IPS-11a (cell line): ENCODE data around the gene ARID1A.
"Not testable (repeated sequence)": the region's sequence is repeated elsewhere in the genome, so short reads cannot be mapped to it uniquely, and the experiment has no call there.

Experiments used
- H3K4me3 ChIP-seq: one replicate; pipeline ENCODE4 v1.5.1; 2013; ENCODE audit warnings: low read depth, low read length, control low read depth

ARID1A gene

DNA sequence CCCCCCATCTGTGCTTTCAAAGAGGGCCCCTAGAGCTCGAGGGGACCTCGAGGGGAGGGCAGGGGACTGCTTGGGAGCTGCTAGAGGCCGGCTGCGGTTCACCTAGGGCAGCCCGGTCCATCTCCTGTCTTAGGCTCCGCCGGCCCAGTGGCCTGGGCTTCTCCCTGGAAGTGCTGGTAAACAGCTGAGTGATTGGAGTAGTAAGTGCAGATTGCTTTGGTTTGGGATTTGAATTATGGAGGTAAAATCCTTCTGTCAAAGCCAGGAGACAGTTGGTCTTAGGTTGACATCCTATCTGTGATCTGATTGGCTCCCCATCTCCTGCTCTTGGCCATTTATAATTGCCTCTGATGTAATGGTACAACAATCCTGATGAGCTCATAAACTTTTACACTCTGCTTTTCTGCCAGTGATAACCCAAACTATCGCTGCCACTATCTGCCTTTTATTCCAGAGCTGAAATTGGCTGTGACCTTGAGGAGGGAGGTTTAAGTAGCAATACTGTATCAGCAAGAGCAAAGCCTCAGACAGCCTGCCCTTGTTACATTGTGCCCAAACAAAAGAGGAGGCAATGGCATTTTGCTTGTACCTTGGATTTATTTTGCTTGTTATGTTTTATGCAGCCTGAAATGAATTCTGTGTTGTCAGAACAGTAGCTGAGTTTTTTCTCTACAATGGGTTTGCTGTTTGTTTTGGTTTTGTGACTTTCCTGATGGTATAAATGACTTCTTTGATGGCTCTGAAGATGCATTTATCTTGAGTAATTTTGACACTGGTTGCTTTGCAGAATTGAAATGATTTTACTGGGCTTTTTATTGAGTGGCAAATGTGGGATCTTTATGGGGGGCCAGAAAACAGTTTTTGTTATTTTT is 2.4 kb downstream of the ARID1A start:
- peak overlapping the region; percentile 67 for H3K4me3 ChIP-seq

DNA sequence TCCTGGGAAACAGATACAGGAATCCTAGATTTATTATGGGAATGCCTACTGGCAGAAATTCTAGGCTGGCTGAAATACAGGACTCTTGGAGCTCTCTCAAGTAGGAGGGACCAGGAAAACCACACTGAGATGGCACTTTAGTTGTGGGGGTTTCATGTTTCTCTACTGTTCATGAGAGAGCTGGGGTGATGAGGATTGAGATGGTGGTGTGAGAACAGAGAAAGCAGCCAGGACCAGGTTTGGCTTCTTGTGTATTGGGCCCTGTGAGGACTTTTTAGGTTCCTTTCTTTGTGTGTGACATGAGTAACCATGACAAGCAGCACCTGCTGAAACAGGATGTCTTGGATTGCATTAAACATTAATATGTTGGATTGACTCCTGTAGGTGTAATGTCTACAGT is 4.9 kb downstream of the ARID1A start:
- no peak overlapping the region for H3K4me3 ChIP-seq

DNA sequence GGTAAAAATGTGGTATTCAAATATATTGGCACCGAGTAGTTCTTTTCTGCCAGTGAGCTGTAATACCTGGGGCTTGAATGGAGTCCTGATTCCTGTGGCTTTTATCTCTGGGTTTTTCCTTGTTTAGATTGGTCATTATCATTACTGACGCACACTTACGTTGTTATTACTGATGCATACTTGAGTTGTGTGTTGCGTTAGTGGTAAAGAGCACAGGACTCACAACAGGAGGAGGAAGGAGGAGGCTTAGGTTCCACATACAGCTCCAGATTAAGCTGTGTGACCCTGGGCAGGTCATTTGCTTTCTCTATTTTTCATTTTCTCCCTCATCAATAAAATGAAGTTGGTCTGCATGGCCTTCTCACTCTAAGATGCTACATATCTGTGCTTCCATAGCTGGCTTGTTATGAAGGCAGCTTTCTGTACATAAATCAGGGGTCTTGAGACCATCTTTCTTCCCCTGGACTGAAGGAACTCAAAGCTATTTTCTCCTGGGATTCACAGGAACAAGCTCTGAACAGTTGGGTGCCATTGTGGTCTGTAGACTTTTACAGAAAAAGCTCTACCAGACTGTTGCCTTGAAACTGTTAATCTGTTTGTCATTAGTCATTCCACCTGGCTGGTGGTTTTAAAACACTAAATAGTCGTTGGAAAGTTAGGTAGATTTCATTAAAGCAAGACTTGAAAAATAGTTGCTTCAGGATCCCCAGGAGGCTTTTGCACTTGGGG is 5.6 kb downstream of the ARID1A start:
- no peak overlapping the region for H3K4me3 ChIP-seq

DNA sequence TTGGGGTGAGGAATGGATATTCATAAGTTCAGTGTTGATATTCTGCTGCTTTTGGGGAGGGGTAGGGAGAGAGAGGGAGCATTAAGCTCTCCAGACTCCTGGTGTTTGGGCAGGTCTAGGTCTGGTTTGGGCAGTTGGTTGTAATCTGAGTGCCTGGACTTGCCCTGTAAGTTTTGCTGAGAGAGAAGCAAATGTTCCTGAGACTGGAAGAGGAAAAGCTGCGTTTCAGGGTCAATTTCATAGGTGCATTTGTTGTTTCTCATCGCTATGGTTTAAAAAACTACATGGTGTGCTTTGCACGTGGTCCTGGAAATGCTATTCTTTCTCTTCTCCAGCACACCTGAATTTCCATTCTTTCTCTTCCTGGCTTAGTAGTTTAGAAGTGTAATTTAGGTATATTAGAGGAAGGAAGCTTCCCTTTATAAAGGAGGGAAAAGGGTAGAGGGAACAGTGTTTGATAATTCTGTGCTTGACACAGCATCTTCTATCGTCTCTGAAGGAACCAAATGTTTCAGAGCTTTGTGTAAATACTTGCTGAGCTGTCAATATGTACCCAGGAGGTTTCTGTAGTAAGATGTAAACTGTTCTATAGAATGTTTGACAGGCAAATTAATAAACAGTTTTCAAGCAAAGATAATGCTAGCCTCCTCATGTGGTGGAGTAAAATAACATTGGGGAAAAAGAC is 6.3 kb downstream of the ARID1A start:
- no peak overlapping the region for H3K4me3 ChIP-seq

DNA sequence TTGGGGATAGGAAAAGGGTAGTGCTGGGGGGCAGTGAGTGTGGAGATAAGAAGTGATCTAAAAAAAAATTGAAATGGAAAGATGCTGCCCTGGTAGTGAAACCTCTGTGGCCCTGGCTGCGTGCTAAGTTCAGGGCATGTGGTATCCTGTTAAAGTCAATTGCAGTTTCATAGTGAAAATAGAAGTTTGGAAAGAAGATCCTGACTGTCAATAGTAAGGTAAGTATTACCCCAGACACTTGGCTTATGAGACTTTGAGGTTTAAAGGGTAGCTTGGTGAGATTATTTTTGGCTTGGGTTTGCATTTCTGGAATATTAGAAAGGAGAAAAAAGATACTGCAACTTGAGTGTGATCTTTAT is 6.8 kb downstream of the ARID1A start:
- no peak overlapping the region for H3K4me3 ChIP-seq

DNA sequence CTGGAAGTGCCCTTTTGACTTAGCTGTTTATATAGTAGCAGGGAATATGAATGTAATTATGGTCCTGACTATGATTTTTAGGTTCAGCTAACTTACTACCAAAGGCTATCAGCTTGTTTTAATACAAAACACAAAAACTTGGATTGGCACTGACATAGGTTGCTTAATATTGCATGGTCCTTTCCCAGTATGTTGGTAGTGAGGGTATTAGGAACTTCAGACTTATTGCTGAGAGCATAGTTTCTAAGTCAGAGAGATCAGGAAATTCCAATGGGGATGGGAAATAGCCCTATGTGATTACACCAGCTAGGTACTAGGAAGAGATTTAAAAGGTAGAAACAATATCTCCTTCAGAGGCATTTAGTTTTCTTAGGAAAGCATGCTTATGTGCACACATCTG is 7.7 kb downstream of the ARID1A start:
- no peak overlapping the region for H3K4me3 ChIP-seq

DNA sequence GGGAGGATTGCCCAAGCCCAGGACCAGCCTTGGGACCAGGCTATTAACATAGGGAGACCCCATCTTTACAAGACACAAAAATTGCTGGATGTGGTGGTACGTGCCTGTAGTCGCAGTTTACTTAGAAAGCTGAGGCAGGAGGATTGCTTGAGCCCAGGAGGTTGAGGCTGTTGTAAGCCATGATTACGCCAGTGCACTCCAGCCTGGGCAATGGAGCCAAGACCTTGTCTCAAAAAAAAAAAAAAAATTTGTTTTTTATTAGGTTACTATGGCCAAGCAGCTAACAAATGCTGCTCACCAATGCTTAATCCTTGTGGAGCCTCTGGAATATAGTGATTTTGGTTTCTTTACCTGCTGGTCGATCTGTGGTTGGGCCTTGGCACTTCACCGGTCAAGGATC is 8.8 kb downstream of the ARID1A start:
- no peak overlapping the region for H3K4me3 ChIP-seq

DNA sequence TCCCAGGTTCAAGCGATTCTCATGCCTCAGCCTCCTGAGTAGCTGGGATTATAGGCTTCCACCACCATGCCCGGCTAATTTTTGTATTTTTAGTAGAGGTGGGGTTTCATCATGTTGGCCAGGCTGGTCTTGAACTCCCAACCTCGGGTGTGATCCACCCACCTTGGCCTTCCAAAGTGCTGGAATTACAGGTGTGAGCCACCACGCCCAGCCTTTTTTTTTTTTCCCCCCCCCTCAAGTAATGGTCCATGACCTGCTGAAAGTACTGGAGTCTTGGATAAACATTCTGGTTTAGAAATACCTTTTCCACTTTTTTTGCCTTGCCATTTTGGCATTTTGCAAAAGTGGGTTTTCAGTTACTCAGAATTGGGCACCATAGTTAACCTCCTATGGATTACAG is 9.4 kb downstream of the ARID1A start:
- H3K4me3 ChIP-seq: not testable (repeated sequence)

DNA sequence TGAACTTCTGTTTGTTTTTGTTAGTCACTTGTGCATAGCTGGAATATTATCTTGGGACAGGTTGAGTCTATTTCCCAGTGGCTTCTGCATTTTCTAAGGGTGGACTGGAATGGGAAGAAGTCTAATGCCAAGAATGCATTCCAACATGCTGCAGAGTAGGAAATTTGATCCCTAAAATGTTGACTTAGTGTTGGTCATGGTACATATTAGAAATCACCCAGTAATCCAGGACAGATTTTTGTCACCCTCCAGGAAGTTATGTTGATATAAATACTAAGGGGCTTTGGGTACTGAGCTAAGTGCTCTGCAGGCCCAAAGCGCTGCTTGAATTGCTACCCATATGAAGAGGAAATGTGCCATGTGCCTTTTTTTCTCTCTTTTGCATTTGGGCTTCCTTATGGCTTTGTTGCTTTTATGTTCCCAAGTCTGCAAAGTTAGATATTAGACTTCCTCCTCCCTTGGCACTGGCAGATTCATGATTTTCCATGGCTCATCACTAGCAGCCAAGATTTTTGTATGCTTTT is 10.0 kb downstream of the ARID1A start:
- no peak overlapping the region for H3K4me3 ChIP-seq

DNA sequence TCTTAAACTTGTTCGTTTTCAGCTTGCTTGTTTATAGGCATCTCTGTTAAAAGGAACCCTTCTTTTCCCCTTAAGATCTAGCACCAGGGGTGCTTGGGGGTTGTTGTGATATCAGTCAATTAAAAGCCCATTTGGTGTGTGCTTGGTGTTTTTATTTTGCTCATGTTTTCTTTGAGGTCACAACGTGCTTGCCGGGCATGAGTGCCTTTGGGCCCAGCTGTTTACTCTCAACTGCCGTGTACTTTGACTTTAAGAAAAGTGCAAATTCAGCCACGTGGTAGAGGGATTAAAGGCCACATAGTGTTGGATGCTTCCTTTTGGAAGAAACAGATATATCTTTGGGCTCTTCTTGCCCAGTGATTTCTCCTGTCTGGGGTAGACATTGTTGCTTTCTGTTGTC is 10.5 kb downstream of the ARID1A start:
- H3K4me3 ChIP-seq: no peak overlapping the region

DNA sequence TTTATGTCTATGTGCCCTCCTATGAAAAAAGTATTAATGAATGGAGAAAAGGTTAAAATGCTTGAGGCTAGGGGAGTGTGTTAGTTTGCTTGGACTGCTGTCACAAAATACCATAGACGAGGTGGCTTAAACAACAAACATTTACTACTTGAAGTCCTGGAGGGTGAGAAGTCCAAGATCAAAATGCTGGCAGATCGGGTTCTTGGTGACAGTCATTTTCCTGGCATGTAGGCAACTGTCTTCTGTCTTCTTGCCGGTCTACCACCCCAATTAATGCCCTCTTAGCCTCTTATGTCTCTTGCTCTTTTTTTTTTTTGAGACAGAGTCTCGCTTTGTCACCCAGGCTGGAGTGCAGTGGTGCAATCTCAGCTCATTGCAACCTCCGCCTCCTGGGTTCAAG is 15.0 kb downstream of the ARID1A start:
- H3K4me3 ChIP-seq: no peak overlapping the region

DNA sequence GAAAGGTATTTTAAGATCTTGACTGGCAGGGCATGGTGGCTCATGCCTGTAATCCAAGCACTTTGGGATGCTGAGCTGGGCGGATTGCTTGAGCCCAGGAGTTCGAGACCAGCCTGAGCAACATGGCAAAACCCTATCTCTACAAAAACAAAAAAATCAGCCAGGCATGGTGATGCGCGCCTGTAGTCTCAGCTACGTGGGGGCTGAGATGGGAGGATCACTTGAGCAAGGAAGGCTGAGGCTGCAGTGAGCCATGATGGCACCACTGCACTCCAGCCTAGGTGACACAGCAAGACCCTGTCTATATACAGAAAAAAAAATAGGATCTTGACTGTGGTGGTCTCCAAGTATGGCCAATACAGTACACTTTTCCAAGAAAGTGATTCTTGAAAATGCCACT is 16.0 kb downstream of the ARID1A start:
- no peak overlapping the region for H3K4me3 ChIP-seq

DNA sequence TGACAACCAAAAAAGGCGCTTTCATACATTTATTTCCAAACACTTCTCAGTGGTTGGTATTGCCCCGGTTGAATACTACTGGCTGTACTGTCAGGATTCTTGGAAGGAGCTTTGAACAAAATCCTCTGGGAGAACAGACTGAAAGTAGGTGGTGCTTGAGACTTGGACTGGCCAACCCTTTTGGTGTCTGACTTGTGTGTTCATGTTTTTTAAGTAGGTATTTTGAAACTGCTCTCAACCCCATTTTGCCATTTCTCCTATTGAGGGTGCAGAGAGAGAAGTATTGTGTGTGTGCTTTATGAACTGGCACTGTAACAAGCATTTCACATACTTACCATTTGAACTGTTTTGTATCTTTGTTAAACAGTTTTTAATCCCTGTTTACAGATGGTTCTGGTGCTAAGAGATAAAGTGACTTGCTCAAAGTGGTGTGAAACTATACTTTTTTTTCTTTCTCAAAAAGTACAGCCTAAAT is 21.2 kb downstream of the ARID1A start:
- no peak overlapping the region for H3K4me3 ChIP-seq

DNA sequence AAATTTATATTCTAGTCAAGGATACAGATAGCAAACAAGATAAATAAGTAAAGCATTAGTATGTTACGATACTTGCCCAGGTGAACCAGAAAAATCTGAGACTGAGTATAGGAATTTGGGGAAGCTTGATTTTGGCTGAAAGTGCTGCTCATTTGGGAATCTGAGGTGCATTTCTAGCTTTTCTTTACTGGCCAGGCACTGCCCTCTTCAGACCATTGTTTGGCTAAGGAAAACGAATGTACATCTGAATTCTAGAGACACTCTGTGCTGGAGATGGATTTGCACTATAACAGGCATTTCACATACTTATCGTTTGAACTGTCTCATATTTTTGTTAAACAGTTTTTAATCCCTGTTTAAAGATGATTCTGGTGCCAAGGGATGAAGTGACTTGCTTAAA is 23.4 kb downstream of the ARID1A start:
- no peak overlapping the region for H3K4me3 ChIP-seq

DNA sequence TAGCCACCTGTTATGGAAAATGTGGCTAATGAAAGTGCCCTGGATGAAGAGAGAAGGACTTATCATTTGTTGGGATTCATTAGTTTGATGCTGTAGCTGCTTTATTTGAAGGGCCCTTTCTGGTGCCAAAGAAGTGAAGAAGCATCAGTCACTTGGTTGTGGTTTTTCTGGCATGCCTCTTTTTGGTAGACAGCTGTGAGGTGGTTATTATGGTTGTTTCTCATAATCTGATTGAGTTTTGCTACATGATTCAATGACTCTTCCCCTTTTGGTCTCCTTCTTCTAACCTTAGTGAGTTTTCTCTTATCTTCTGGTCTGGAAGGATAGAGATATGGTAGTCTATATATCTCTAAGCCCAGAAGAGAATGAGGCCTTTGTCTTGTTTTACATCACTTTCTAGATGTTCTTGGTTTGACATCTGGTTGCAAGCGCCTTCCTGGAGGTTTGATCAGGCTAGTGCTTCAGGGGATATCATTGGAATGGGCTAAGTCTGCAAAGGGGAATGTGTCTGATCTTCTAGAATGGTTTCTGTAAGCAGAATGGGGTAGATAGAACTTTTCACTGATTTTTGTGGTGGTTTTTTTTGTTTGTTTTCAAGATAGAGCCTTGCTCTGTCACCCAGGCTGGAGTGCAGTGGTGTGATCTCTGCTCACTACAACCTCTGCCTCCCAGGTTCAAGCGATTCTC is 26.0 kb downstream of the ARID1A start:
- H3K4me3 ChIP-seq: no peak overlapping the region

DNA sequence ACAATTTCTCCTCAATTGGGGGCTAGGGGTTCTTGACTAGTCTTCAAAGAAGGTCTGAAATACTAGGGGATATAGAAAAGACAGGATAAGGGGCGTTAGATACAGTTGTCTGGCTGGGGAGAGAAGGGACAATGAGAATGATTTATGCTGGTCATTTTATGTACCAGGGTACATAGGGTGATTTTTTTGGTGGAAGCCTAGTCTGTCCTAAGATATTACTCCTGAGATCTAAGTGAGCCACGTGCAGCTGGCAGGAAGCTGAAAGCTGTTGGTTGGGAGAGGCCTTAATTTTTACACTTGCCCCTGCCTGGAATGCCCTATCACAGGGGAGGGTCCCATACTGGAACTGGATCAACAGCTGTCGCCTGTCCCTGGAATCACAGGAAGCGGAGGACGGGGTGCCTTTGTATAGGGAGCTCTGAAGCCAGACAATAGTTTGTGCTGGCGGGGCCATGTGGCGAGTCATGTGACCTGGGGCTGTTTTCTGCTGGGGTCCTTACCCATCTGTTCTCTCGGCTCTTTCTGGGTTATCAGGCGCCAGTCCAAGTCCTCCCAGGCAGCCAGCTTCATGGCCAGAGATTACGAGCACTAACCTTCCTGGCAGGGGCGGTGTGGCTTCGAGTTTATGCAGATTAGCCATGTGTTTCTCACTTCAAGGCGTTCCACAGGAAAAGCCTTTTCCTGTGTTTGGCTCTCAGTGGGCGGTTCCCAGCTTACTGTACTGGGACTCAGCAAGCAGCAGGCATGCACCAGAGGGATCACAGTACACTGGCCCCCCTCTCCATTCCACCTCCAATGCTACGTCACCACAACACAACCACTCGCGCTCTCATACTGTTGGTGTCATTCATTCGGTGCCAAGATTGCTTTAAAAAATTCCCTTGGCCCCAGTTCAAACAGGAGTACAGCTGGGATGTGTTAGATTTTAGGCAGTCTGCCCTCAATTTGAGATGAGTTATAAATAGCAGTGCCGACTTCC is 27.5 kb downstream of the ARID1A start:
- no peak overlapping the region for H3K4me3 ChIP-seq

DNA sequence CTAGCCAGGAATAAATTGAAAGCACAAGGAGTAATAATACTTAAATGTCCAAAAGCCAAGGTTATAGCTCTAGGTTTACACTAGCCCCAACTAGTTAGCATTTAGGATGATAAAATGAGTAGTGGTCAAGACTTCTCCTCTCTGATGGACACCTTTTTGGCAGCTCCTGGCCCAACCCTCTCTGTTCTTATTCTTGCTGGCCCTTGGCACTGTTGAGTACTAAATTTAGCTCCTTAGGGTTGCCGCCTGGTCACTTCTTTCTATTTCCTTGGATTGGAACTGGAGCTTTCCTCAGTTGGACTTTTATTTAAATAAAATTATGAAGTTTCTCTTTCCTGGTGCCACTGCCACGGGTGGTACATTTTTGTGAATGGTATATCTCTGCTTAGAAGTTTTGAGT is 28.3 kb downstream of the ARID1A start:
- H3K4me3 ChIP-seq: no peak overlapping the region

DNA sequence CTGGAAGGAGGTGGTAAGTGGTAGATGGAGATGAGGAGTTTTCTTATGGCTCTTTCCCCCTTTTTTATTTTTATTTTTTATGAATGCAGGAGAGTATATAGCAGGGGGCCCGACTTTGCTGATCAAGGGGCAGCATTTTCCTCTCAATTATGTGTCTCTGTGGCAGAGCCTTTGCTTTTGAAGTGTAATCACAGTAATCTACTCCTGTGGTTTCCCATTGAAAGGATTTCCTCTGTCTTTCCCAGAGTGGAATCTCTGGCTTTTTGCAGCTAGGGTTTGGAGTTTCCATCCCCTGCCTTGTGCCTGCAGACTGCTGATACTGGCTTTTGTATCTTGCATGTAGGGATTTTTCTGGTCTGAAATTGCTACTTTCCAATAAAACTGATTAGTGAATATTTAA is 29.1 kb downstream of the ARID1A start:
- H3K4me3 ChIP-seq: no peak overlapping the region

DNA sequence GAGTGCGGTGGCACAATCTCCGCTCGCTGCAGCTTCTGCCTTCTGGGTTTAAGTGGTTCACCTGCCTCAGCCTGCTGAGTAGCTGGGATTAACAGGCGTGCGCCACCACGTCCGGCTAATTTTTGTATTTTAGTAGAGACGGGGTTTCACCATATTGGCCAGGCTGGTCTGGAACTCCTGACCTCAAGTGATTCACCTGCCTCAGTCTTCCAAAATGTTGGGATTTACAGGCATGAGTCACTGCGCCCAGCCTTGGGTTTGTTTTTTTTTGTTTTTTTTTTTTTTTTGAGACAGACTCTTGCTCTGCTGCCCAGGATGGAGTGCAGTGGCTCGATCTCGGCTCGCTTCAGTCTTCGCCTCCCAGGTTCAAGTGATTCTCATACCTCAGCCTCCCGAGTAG is 30.1 kb downstream of the ARID1A start:
- H3K4me3 ChIP-seq: not testable (repeated sequence)

DNA sequence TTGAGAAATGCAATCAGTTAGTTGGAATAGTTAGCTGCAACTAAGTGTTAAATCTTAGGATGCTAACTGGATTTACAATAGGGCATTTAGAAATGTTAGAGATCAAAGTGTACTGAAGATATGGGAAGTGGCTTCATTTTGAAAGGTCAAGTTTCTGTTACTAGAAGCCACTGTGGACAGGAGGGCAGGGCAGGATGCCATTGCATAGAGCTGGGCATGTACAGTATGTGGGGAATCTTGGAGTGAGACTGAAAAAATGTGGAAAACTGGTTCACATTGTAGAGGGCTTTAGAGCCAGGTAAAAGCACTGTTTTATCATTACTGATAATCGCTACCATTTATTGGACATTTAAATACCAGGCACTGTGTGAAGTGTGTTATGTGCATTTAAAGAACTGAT is 31.0 kb downstream of the ARID1A start:
- no peak overlapping the region for H3K4me3 ChIP-seq
